DMS53 treated with DMSO at 0.1 percent for 48 hours (cell line): ENCODE data around the gene EZH2.

ENCODE experiments used
- DNase-seq: peaks from one replicate; lab custom pipeline; 2025; ENCODE audit not compliant: unreplicated experiment; lab: John Stamatoyannopoulos, UW

EZH2 gene

DNA sequence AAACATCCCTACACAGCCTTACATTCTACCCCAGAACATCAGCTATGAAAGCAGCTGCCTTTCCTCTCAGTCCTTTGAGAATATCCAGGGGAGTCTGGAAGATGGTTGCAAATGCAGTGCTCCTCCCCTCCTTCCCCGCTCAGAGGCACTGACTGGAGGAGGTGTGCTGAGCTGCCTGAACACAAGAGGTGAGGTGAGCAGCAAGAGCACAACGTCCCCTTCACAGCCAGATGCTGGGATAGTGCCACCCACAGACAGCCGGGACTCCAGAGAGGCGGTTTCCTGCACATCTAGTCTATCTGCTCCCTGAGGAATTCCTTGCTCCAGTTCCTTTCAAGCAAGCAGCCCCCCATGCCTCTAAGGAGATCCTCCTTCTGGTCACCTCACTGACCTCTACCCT, 74.2 kb downstream of the EZH2 start:
- DNase-seq: no peak

DNA sequence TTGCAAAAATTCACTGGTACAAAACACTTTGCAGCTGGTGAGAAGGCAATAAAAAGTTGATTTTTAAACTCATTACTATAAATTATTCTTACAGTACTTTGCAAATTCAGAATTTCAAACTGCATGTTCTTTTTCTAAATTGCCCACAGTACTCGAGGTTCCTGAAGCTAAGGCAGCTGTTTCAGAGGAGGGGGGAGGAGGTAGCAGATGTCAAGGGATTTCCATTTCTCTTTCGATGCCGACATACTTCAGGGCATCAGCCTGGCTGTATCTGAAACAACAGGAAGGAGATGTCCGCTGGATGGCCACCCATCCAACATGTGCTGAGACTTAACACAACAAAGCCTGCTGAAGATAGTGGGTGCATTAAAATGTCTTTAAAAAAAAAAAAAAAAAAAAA, 76.7 kb downstream of the EZH2 start:
- DNase-seq: no peak

DNA sequence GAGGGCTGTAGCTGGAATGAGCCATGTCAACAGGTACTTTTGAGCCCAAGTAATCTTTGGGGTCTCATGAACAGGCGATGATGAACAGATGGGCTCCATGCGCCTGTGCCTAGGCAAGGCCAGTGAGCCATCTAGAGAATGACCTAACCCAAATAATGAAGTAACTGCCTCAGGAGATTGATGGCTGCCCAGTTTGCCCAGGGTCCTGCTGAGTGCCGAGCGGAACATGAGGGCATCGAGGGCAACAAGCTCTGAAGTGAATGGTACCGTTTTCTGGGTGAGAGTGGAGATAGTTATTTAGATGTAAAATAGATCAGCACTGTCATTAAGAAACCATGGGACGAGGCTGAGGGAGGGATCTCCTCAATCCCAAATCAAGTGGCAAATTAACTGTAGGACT, 77.9 kb downstream of the EZH2 start:
- no peak for DNase-seq

DNA sequence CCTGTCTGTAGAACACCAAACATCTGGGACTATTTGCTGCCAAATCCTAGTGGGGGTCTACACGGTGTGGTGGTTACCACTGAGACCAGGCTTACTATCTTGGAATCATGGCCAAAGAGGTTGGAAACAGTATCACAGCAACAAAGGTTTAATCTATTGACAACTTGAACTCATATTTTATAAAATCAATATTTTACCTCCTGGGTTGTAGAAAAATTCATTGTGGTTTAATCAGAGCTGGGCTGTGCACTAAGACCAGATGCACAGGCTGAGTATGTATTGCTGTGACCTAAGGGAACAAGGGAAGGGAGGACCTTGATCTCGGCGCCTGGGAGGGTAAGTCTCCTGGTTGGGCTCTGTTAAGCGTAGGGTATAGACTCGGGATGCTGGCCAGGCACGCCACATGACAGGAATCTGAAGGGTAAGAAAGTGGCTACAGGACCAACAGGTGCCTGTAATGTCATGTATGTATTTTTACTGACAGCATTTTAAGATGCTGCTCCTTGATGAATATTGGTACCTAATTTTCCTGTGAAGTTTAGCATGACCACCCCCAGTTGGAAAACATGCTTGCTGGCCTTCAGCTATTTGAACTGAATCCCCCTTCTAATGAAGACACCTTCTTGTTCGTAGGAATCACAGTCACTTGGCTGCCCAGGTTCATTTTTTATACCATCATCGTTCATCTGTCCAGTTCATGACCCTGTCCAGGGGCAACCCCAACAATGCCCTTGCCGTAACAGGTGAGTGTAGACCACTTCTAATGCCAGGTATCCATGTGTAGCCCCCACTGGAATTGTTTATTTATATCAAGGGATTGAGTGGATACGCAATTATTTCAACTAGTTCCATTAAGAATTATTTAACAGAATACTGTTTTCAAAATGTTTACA, 79.5 kb downstream of the EZH2 start:
- DNase-seq: no peak

DNA sequence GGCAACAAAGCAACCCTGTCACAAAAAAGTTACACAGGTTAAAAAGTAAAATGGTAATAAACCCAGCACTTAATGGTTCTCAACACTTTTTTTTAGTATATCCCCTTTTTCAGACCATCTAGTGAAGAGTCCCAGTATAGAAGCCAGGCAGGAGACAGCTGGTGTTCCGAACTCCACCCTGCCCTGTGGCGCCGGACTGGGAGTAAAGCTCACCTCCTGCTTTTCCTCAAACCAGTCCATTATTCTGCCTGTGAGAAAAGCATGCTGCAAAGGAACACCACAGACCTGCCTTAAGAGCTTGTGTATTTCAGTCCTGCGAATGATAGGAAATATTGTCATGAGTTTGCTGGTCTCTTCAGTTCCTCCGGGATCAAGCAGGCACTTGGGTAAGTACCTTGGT, 81.0 kb downstream of the EZH2 start:
- DNase-seq: no peak

DNA sequence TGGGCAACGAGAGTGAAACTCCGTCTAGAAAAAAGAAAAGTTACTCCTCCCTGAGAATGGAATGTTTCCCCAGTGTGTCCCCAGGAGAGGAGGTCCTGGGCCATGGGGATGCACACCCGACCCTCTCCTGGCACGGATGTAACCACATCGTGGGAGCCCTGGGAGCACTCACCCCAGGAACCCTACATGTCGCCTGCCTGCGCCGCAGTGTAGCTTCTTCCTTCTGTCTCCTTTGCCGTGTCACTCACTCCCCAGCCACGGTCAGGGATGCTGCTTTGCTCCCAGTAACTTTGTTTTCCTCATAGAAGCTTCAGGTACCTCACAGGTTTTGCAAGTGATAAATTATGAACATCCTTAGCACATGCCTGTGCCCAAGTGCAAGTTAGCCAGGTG, 82.0 kb downstream of the EZH2 start:
- no peak for DNase-seq

DNA sequence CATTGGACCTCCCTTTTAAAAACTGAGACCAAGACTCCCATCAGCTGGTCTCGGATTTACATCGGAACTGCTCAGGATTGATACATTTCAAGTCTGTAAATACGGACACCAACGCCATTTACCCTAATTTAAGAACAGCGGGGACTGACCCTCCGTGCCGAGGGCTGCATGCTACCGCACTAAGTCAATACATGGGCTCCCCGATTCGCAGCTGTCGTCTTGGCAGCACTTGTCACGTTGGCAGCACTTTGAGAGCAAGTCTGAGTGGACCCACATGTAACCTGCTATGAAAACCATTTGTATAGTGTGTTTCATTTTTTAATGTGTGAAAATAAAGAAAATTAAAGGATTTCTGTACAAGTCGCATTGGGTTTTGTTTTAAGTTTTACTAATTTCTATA, 83.4 kb downstream of the EZH2 start:
- DNase-seq: no peak

DNA sequence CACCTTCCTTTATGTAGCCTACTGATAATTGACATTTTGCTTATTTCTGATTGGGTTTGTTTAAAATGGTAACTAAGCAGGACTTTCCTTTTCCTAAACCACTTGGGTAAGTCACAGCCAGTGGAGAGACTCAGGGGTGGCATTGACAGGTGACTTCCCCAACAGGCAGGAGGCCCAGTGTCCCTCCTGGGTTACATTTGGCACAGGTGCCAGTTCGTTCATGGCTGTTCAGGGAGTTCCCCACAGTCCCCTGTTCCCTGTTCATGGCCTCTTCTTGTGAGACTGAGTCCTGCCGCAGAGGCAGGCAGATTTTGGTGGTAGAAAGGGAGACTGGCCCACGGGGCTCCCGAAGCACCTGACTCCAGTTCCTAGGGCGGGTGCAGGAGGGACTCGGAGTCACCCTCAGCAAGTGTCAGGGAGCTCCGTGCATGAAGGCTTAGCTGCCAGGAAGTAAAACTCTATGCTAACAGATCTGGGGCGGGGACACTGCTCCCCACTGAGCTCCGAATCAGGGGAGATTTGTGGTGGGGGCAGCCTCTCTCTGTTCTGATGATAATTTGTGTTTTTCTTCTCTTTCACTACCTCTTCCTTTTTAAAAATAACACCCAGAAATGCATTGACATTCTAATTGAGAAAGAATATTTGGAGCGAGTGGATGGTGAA, 84.1 kb downstream of the EZH2 start:
- DNase-seq: no peak

DNA sequence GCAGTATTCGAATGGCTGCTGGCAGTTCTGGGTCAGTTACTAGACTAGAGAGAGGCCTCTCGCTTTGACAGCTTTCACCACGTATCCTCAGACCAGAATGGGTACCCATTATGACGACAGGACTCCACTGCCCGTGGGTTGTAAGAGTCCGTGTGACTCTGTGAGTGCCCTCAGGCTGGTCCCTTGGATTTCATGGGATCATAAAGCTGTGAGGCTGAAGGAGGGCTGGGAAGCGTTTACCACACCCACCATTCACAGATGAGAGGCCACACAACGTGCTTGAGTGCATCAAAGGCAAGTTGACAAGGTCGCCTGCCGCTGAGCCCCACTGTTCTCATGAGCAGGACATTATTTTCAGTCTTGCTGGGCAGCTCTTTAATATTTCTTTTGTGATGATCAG, 87.2 kb downstream of the EZH2 start:
- no peak for DNase-seq

DNA sequence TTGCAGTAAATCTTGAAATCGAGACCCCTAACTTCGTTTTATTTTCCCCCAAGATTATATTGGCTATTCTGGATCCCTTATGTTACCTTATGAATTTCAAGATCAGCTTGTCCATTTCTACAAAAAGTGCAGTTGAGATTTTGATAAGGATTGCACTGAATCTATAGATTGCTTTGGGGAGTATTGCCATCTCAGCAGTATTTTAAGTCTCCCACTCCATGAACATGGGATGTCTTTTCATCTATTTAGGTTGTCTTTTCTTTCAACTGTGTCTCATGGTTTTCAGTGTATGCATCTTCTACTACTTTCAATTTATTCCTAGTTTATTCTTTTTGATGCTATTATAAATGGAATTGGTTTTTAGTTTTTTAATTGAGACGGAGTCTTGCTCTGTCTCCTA, 89.6 kb downstream of the EZH2 start:
- DNase-seq: no peak

DNA sequence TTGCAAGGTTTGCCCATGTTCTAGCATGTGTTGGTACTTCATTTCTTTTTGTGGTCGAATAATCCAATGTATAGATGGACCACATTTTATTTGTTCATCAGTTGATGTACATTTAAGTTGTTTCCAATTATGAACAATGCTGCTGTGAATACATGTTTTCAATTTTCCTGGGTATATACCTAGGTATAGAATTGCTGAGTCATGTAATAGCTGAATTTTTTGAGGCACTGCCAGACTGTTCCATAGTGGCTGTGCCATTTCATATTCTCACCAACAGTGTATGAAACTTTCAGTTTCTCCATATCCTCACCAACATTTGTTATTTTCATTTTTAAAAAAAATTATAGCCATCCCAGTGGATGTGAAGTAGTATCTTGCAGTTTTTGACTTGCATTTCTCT, 90.5 kb downstream of the EZH2 start:
- no peak for DNase-seq

DNA sequence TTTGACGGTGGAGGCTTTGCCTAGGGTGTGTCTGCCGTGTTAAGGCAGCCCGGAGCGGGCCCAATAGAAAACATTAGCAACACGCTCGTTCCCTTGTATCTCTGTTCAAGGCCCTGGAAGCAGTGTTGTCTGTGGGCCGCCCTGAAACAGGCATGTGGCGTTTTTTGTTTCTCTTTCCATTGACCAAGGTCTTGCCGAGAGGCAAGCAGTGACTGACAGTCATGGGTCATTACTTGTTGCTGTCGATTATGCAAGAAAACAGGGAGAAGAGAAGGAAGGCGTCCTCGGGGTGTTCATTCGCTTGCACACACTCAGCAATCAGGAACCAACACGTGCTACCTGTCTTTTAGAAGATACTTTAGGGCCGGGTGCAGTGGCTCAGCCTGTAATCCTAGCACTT, 92.5 kb downstream of the EZH2 start:
- no peak for DNase-seq

DNA sequence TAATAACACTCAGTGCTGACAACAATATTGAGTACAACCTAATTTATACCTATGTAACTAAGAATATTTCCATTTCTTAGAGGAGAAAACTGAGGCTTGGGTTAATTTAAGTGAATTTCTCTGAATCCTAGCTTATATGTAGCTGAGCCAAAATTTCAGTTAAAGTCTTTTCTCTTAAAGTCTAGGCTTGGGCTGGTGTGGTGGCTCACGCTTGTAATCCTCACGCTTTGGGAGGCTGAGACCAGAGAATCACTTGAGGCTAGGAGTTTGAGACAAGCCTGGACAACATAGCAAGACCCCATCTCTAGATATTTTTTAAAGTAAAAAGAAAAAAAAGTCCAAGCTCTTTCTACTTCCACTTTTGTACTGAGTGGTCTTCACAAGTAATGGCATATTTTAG, 93.2 kb downstream of the EZH2 start:
- DNase-seq: no peak

DNA sequence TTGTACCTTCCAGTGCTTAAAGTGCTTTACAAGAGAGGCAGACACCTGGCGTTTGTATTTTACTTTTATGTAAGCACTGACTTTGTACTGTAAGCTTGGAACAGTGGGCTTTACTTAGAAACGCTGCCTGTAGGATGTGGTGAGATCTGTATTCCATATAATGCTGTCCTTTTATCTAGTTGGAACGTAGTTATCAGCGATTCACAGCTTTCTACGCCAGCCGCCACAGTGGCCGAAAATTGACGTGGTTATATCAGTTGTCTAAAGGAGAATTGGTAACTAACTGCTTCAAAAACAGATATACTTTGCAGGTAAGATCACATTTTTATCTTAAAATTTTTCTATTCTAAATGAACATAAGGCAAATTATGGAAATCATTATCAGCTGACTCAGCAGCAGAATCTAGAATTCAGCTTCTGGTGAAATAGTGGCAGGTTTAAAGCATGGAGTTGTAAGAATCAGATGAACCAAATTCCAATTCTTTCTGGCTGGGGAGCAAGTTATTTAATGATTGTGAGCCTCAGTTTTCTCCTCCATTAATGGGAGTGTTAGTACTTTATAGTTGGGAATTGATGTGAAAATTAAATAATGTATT, 93.9 kb downstream of the EZH2 start:
- no peak for DNase-seq

DNA sequence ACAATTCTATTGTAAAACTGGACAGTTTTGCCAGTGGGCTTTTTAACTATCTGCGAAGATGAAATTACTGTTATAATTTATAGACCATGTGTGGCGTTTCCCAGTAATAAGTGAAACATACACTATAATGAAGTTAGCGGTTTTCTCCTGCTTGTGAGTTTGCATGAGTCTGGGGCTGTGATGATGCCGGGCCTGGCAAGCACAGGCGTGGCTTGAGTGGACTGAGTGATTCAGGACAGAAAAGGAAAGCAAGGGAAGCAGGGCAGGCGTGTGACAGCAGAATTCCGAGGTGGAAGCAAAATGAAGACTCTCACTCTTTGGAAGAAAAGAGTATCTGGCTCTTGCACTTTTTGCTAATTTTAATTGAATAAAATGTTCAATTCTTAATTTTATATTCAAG, 94.9 kb downstream of the EZH2 start:
- DNase-seq: no peak

DNA sequence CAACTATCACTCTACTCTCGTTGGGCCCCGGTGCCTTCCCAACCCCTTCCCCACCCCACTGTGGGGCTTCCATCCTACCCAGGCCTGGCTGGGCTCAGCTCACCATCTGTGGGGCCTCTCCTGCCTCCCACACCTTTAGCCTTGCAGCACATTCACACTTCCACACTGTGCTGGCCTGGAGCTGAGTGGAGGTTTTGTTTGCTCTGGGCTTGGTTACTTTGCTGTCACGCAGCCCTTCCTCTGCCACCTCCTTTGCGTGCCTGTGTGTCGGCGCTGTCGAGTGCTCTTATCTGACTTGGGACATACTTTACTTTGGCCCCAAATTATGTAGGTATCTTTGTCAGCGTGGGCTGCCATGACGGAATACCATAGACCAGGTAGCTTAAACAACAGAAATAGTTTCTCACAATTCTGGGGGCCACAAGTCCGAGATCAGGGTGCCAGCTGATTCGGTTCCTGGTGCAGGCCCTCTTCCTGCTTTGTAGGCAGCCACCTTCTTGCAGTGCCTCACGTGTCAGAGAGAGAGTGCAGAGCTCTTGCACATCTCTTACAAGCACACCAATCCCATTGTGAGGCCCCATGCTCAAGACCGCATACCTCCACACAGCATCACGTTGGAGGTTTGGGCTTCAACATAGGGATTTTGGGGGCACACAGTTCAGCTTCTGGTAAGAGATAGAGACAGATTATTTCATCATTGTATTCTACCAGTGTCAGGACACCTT, 96.4 kb downstream of the EZH2 start:
- DNase-seq: peak; percentile 20

DNA sequence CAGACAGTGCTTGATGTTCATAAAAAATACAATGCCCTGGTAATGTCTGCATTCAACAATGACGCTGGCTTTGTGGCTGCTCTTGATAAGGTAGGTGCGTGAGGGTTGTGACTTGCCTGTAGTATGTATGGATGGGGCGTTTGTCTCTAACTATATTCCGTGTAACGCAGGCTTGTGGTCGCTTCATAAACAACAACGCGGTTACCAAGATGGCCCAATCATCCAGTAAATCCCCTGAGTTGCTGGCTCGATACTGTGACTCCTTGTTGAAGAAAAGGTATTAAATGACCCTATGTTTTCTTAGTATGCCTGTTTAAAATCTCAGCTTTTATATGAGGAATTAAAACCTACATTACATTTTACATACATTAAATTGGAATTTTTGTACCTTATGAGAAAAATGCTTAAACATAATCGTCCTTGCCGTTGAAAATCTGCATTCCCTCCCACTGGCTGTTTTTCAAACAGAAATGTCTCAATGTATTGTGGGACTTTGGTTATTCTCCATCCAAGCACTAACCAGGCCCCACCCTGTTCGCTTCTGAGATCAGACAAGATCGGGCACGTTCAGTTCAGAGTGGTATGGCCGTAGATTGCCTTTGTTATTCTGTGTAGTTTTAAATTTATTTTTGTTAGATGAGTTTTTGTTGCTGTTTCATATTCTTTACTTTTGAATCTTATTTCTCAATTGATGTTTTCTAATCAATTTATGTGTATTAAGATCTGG, 100.1 kb downstream of the EZH2 start:
- DNase-seq: no peak

DNA sequence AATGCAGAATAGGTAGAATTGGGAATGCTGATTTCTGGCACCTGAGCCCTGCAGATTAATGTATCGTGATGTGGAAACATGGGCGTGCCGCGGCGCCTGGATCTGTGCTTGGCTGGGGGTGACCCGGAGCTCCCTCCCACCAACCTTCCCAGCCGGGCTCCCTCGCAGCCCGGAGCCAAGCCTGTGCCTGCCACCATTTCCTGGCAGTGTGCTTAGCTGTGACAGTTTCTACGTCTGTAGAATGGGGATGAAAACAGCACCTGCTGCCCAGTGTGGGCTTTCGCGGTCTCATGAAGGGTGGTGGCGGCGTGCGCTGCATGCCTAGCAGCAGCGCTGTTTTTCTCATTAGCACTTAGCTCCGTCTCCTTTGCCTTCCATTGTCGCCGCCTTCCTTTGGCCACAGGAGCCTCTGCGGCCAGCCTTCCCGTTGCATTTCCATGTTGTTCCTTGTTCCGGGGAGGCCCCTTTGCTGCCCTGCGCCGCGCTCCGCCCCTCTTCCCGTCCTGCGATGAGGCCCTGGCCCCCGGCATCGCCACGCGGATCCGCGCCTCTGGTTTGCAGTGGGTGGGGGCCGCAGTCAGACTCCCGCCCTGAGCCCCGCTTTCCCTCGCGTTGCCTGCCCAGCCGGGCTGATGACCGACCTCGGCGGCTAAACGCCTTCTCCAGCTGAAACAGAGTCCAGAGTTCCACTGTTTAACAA, 101.2 kb downstream of the EZH2 start:
- DNase-seq: no peak

DNA sequence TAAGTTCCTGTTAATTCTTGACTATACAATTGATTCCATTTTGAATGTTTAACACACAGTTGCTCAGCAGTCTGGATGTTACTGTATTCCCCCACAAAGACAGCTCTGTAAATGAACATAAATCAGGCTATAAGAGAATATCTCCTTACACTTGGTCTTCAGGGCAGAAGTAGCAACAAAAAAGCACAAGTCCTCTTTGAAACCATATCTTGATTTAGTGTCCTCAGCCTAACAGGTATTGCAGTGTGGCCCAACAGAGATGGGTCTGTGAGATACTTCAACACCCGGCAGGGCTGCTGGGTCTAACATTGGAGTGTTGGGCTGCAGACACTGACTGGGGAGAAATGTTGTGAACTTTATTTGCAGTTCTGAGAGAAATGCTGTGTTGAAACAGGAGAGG, 109.6 kb downstream of the EZH2 start:
- no peak for DNase-seq

DNA sequence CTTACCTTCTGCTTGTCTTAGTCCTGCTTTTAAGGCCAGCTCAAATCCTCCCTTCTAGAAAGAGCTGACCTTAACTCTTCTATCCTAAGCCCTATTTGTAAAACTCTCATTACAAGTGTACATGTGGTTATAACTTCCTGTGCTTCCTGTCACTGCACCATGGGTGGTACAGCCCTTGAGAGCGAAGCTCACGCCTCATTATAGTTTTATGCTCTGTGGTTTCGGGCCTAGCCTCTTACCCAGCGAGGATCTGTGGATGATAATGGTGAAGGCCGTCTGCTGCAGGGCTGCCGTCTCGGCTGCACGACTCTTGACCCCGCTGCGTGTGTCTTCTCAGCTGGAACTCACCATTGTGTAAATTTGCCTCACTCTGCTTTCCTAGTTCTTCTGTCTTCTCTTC, 110.8 kb downstream of the EZH2 start:
- no peak for DNase-seq
